Measurements from ENCODE around the gene LSR. TPM values are rescaled to one million over a fixed set of nuclear protein-coding genes. Genes with fewer than 3 reads are reported as not detected.

The LSR gene
- total and polyA plus RNA-seq, 2 of the 4 experiments (the other 2 are of a cell fraction), result 0.18 to 0.44 TPM

DNA sequence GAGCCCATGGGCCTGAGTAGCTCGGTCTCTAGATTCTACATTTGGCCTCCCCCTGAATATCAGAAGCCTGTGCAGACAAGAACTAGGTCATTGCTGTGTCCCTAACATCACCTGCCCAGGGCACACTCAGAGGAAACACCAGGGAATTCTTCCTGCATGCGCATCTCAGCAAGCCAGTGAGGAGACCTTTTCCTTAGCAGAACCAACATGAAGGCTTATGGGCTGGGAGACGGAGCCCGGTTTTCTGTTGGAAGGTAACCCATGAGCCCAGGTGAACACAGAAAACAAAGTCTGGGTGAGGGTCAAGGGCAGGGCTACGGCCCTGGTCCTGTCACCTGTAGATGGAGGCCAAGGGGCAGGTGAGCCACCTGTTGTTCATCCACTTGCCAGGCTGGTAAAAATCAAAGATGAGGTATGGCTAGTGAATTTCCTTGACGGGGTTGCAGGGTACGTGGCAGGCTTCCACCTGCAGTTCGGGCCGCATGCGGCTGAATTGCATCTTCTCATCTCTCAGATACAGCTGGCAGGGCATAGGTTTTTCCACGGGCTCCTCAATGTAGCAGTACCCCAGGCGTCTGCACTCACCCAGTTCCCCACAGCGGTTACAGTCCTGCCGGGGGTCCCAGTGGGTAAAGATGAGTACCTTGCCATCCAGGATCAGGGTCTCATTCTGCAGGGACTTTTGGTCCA is 16.7 kb upstream of the LSR start (continued):
- TF ChIP-seq ELK1 (IDR thresholded peaks at IDR 0.05; ENCODE audit: borderline replicate concordance, low read depth, low read length) (no peak), MAFK (IDR thresholded peaks at IDR 0.05; ENCODE audit: low read depth, low read length) (no peak), CHD1 (IDR thresholded peaks at IDR 0.05; ENCODE audit: low read depth, low read length) (no peak), CEBPB (IDR thresholded peaks at IDR 0.05; ENCODE audit: low read depth, low read length) (no peak), USF2 (IDR thresholded peaks at IDR 0.05; ENCODE audit: low read depth, low read length) (no peak)

Data from IMR-90 (cell line).